GM18907 (cell line): ENCODE measurements around the gene STUB1.

Source experiments
- ATAC-seq: cut with Tn5 transposase; IDR thresholded peaks from one replicate; pipeline ENCODE4 v1.9.1; 2021; ENCODE audit warnings: mild to moderate bottlenecking, moderate library complexity; ENCODE audit not compliant: unreplicated experiment

The STUB1 gene

DNA sequence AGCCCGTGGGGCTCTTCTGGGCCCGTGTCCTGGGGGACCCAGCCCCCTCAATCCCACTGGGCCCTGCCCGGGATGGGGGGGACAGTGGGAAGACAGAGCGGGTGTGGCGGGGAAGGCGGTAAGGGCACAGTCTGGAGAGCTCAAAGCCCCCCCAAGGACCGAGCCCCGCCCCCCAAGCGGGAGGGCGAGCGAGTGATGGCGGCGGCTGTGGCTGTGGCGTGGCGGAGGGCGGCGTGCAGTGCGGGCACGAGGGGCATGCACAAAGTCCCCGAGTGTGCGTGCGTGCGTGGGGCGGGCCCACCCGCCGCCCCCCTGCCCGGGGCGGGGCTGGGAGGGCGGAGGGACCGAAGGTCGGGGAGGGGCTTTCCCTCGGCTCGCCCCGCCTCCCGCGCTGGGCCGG lies 13.6 kb downstream of the STUB1 start:
- no peak for ATAC-seq

- no peak for ATAC-seq
Observed at GRCh38 chr16:694187-694862, 14.1 kb downstream of the STUB1 start.

GRCh38 chr16:694863-695354 lies 14.7 kb downstream of the STUB1 start:
- ATAC-seq = no peak

GRCh38 chr16:695355-696089 lies 15.3 kb downstream of the STUB1 start:
- ATAC-seq = no peak

GRCh38 chr16:698911-699671 lies 18.9 kb downstream of the STUB1 start:
- no peak for ATAC-seq

DNA sequence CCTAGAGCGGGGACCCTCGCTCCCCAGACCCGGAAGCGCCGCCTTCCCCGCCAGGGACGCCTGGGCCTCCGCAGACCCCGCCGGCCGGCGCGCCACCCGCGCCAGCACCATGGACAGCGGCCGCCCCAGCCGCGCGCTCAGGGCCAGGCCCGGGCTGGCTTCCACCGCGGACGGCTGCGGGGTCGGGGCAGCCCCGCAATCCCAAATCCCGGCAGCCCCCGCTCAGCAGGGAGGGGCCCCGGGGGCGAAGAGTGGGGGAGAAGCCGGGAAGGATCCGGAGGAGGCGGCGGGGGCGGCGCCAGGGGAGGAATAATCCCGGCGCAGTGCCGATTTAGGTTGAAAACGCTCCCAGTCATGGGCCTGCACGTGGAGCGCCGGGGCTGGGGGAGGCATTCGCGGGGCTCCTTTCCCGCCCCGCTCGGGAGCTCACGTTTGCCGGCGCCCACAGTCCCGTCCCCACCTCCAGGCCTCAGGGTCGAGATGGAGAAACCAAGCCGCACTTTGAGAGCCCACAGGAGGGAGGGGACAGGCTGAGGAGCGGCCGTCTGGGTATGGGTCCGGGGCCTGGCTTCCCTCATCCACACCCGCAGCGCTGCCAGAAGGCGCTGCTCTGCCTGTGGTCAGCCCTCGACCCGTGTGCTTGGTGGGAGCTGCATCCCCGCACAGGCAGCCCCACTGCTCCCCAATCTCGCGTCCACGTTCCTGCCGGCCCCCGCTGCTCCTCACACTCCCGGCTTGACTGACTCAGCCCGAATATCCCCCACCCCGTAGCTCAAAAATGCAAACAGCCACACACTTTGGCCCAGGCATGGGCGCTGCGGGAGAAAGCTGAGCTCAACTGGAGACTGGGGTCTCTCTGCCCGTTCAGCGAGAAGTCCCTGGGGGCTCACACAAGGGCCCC lies 20.7 kb downstream of the STUB1 start:
- ATAC-seq = no peak

GRCh38 chr16:702341-702740 lies 22.1 kb downstream of the STUB1 start:
- ATAC-seq = no peak

DNA sequence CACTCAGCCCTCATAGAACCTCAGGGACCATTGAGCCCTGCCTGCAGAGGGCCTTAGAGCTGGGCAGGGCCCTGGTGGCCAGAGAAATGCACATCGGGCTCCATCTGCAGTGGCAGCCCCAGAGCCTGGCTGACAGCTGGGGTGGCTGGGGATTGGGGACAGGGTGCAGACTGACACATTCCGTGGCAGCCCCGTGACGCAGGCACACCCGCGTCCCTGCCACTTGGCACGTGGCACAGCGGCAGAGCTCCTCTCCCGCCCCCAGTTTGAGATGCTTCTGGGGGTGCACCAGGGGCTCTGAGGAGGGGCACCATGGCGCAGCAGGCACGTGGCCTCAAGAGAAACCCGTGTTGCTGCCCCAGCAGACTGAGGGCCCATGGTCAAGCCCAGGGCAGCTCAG lies 23.2 kb downstream of the STUB1 start:
- no peak for ATAC-seq

DNA sequence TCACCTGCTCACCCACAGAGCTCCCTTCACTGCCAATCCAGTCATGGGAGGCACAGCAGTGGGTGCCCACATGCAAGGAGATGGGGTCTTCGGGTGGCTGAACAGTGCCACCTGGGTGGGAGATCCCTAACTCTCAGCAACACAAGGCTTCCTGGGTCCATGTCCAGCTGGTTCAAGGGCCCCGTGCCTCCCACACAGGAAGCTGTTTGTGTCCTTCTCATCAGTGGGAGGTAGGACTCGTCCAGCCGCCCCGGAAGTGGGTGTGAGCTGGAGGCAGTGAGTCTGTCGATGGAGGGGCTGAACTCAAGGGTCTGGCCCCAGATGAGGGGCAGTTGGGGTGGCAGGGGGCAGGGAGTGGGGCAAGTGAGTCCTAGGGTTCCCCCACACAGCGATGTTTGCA lies 23.8 kb downstream of the STUB1 start:
- ATAC-seq = no peak

DNA sequence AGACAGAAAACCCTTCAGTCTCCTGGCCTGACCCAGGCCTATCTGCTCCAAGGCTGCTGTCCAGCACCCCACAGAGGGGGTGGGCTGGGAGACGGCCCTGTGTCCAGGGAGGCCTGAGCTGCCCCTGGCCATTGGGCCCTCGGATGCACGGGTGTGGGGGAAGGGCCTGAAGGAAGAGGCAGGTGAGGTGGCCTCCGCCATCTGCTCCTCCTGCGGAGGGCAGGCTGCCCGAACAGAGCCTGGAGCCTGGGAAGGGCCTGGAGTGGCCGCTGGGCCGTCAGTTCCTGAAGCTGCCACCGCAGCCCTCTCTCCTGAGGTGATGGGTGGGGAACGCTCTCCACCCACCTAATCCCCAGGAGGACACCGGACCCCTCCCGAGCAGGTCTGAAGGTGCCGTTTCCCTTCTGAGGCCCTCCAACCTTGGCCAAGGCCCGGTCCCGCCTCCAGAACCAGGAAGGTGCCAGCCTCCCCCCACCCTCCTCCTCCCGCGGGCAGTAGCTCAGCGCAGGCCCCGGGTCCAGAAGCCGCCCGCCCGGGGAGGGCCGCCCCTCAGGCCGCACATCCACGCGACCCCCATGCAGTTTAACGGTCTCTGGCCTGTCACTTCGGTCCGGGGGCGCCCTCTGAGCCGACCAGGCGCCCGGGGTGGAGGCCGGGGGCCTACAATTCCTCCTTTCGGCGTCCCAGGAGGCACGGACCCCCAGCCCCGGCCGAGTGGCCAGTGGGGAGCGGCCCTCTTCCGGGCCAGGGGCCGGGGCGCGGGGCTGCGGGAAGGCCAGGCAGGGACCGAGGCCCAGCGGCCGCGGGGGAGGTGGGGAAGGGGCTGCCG lies 24.6 kb downstream of the STUB1 start:
- ATAC-seq = no peak

- ATAC-seq = no peak
Observed at GRCh38 chr16:705431-706188, 25.4 kb downstream of the STUB1 start, which contains the start of gene FBXL16. TSS of gene FBXL16 (minus strand) at chr16:705801. CDS start at chr16:697405, 8,396 bp downstream.

- ATAC-seq = no peak
Observed at GRCh38 chr16:706189-707061, 26.2 kb downstream of the STUB1 start.

- ATAC-seq = no peak
Observed at GRCh38 chr16:707062-707538, 26.9 kb downstream of the STUB1 start.

DNA sequence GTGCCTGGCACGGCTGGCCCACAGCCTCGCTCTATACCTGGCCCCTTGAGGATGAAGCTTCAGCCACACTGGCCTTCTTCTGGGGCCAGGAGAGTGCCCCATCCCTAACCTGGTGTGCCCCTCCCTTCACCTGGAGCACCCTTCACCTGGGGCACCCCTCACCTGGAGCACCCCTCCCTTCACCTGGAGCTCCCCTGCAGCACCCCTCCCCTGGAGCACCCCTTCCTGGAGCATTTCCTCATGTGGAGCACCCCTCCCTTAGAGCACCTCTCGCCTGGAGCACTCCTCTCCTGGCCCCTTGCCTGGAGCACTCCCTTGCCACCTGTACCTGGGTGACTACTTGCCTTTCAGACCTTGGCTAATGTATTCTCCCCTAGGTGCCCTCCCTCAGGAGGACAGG lies 27.8 kb downstream of the STUB1 start:
- ATAC-seq = no peak

DNA sequence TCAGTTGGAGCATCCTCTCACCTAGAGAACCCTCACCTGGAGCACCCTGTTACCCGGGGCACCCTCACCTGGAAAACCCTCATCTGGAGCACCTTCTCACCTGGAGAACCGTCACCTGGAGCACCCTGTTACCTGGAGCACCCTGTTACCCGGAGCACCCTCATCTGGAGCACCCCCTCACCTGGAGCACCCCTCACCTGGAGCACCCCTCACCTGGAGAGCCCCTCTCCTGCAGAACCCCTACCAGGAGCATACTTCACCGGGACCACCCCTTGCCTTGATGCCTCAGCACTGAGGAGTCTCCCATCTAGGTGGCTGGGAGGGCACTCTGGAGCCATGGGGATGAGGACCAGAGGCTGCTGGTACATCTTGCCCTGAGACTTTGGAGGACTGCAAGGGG lies 28.7 kb downstream of the STUB1 start:
- ATAC-seq = no peak

GRCh38 chr16:709566-710499 lies 29.6 kb downstream of the STUB1 start:
- no peak for ATAC-seq
